ENCODE data around the gene VWA3A. TPM values are rescaled to one million over a fixed set of nuclear protein-coding genes. Genes with fewer than 3 reads are reported as not detected.

Gene VWA3A
- total RNA-seq, 1 experiment from 2014 or later: not detected

- ATAC-seq: peak; percentile 98
- peak within 1 kb of the TSS; percentile 21; the same call in 1 of the 2 replicates for H3K9ac ChIP-seq (ENCODE audit: low read length)
- H2AFZ ChIP-seq (ENCODE audit: low read depth, low read length, poor library complexity, severe bottlenecking): peak within 1 kb of the TSS; percentile 85
- H3K27me3 ChIP-seq (ENCODE audit: insufficient read depth, low read length): no peaks in the 10 kb centered on the region
- CTCF ChIA-PET: no interaction called here
- H3K27ac ChIP-seq (ENCODE audit: low read depth, low read length): no peak within 1 kb of the TSS
- peak; percentile 44; the same call in 1 of the 2 replicates for TF ChIP-seq POLR2AphosphoS5 (IDR thresholded peaks at IDR 0.05; ENCODE audit: low read depth, low read length)
- TF ChIP-seq SIN3A (IDR thresholded peaks at IDR 0.05; ENCODE audit: low read depth): no peak
- no peaks in the 10 kb centered on the region for H3K79me2 ChIP-seq (ENCODE audit: insufficient read depth, low read length)
- H3K36me3 ChIP-seq (ENCODE audit: control insufficient read depth in 1 of 2, insufficient read depth in 2 of 2, low read length in 2 of 2): no peaks in the 10 kb centered on the region
- RAD21 ChIA-PET (ENCODE audit: low non-redundant PET in 1 of 2, low total read pairs in 2 of 2, uncharacterized antibody in 2 of 2, unreplicated experiment in 2 of 2): no interaction called here
- intact Hi-C loops (cut with micrococcal nuclease): no loop called here
- no peaks in the 10 kb centered on the region for H4K20me1 ChIP-seq (ENCODE audit: insufficient read depth)
- H3K4me1 ChIP-seq (ENCODE audit: control insufficient read depth in 1 of 2, insufficient read depth in 2 of 2, low read length in 2 of 2): peaks cover 0 to 10% of the 10 kb centered on the region in 2 experiments; a peak in 2 of 4 replicates
- peak within 1 kb of the TSS; percentile 81 for H3K4me2 ChIP-seq (ENCODE audit: low read length)
- no TSS peak for BruUV-seq (replicated peaks)
- peak within 1 kb of the TSS; percentile 34 to 52 for H3K4me3 ChIP-seq (replicated peaks in 1 of 2; ENCODE audit: low read depth in 1 of 2, low read length in 2 of 2)
- no peaks in the 10 kb centered on the region for H3K9me2 ChIP-seq (ENCODE audit: insufficient read depth)
- DNase-seq (ENCODE audit: low read depth, low spot score): no peak
- POLR2A ChIA-PET: no interaction called here
- no peaks in the 10 kb centered on the region; a peak in 1 of 4 replicates for H3K9me3 ChIP-seq (ENCODE audit: control insufficient read depth in 1 of 2, insufficient read depth in 1 of 2, low read depth in 1 of 2, low read length in 2 of 2)
These were observed 69.8 kb downstream of the VWA3A start, which contains the start of gene SDR42E2 for GRCh38 chr16:22161999-22162655. SDR42E2 (plus strand) TSS chr16:22162506; CDS start chr16:22165583, 3,077 bp downstream.

GRCh38 chr16:22162656-22163009, 70.3 kb downstream of the VWA3A start:
- no TSS peak for BruUV-seq (replicated peaks)
- intact Hi-C loops (cut with micrococcal nuclease): no loop called here
- Histone ChIP-seq H3K4me1 (ENCODE audit: control insufficient read depth in 1 of 2, insufficient read depth in 2 of 2, low read length in 2 of 2) (peaks cover 0 to 10% of the 10 kb centered on the region in 2 experiments; a peak in 2 of 4 replicates), H3K9me3 (ENCODE audit: control insufficient read depth in 1 of 2, insufficient read depth in 1 of 2, low read depth in 1 of 2, low read length in 2 of 2) (no peaks in the 10 kb centered on the region; a peak in 1 of 4 replicates), H3K9ac (ENCODE audit: low read length) (peak overlapping the region; percentile 21; the same call in 1 of the 2 replicates), H3K36me3 (ENCODE audit: control insufficient read depth in 1 of 2, insufficient read depth in 2 of 2, low read length in 2 of 2) (no peaks in the 10 kb centered on the region), H4K20me1 (ENCODE audit: insufficient read depth) (no peaks in the 10 kb centered on the region), H3K9me2 (ENCODE audit: insufficient read depth) (no peaks in the 10 kb centered on the region), H3K4me3 (replicated peaks in 1 of 2; ENCODE audit: low read depth in 1 of 2, low read length in 2 of 2) (peak overlapping the region; percentile 34 to 52), H3K27ac (ENCODE audit: low read depth, low read length) (no peak overlapping the region), H3K4me2 (ENCODE audit: low read length) (peak overlapping the region; percentile 81), H2AFZ (ENCODE audit: low read depth, low read length, poor library complexity, severe bottlenecking) (peak overlapping the region; percentile 72), H3K79me2 (ENCODE audit: insufficient read depth, low read length) (no peaks in the 10 kb centered on the region), H3K27me3 (ENCODE audit: insufficient read depth, low read length) (no peaks in the 10 kb centered on the region)
- ChIA-PET CTCF (no interaction called here), POLR2A (no interaction called here), RAD21 (ENCODE audit: low non-redundant PET in 1 of 2, low total read pairs in 2 of 2, uncharacterized antibody in 2 of 2, unreplicated experiment in 2 of 2) (no interaction called here)
- DNase-seq (ENCODE audit: low read depth, low spot score) (no peak), ATAC-seq (0 out of 2 replicates have a peak, but pooled peaks have one; percentile 6)
- TF ChIP-seq ZFX (IDR thresholded peaks at IDR 0.05): no peak
- no peak for TF ChIP-seq SP1 (IDR thresholded peaks at IDR 0.05; ENCODE audit: low read depth)

Measured in HCT116 (cell line).